Cardiac fibroblast (primary cell): Measurements from ENCODE around the gene EVC.

Experiments used
- DNase-seq, 2 donors: peaks; one replicate each; pipeline versions ENCODE4 v3.0.0 to v3.0.0-alpha.2; 2010; ENCODE audit warnings: low read depth in 2 of 2
- H3K4me3 ChIP-seq, 2 donors: replicated peaks in 1 of 2; 1 replicate in 1 of 2; 2 replicates in 1 of 2; pipeline ENCODE4 v1.5.1; 2011; ENCODE audit warnings: low read depth in 2 of 2, low read length in 2 of 2, mild to moderate bottlenecking in 2 of 2, moderate library complexity in 1 of 2
- TF ChIP-seq, protein P1 (sequence below): IDR thresholded peaks from one replicate; pipeline ENCODE4 v1.5.1; 2011; ENCODE audit warnings: low read depth, mild to moderate bottlenecking, low read length, inconsistent platforms

EVC gene

DNA sequence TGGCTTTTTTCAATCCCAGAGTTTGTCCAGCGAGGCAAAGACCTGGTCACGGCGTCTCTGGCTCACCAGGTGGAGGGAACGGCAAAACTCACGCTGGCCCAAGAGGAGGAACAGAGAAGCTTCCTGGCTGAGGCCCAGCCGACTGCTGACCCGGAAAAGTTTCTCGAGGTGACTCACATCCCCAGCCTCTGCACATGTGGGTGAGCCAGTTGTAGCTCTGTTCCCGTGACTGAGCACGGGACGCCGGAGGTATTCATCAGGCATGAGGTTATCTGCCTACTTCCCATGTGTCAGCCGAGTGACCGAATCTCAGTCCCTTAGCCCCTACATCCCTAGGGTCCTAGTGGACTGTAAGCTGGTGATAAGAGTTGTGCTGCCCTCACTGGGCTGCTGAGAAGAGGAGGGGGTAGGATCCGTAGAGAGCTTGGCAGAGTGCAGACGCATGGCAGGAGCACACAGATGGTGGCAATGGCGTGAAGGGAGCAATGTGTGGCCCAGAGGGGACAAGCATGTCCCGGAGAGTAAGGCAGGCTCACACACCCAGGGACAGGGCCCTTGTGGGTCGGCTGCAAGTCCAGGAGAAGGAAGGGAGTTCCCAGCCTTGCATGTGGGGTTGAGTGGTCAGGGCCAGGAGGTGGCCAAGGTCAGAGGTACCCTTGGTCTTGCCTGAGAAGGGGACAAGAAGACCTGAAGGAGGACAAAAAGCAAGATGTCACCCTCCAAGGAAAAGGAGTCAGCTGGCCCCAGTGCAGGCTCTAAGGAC, 42.9 kb downstream of the EVC start:
- no peak overlapping the region for H3K4me3 ChIP-seq
- TF ChIP-seq, protein P1, sequence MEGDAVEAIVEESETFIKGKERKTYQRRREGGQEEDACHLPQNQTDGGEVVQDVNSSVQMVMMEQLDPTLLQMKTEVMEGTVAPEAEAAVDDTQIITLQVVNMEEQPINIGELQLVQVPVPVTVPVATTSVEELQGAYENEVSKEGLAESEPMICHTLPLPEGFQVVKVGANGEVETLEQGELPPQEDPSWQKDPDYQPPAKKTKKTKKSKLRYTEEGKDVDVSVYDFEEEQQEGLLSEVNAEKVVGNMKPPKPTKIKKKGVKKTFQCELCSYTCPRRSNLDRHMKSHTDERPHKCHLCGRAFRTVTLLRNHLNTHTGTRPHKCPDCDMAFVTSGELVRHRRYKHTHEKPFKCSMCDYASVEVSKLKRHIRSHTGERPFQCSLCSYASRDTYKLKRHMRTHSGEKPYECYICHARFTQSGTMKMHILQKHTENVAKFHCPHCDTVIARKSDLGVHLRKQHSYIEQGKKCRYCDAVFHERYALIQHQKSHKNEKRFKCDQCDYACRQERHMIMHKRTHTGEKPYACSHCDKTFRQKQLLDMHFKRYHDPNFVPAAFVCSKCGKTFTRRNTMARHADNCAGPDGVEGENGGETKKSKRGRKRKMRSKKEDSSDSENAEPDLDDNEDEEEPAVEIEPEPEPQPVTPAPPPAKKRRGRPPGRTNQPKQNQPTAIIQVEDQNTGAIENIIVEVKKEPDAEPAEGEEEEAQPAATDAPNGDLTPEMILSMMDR: no peak
- DNase-seq: peak; percentile 94 to 97

DNA sequence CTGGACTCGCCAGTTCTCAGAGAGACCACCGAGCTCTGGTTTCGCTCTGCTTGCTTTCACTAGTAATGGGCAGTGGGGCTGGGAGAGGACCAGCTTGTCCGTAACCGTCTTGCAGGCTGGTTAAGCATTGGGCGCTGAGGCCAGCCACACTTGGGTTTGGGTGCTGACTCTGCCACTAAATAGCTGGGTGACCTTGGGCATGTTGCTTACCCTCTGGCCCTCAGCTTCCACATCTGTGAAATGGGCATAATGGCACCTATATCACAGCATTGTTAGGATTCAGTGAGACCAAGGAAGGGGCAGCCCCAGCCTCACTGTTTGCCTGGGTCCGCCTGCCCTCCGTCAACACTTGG, 43.5 kb downstream of the EVC start:
- no peak overlapping the region for H3K4me3 ChIP-seq
- no peak for DNase-seq
- TF ChIP-seq, protein P1: no peak

DNA sequence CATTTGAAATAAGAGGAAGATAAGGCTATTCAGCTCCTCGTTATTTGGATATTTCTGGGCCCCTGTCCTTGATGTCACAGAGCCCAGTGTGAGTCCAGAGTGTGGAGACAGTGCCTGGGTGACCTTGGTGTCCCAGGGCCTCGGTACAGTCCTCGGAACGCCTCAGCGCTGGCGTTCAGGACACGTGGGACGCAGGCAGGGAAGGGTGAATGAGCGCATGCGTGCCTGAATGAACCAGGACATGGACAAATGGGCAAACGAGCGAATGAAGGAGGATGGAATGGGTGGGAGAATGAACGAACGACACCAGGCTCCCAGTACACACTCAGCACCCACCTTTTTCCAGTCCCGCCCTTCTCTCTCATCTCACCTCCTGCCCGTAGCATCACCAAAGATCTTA, 44.2 kb downstream of the EVC start:
- H3K4me3 ChIP-seq: no peak overlapping the region
- no peak for DNase-seq
- TF ChIP-seq, protein P1: no peak

DNA sequence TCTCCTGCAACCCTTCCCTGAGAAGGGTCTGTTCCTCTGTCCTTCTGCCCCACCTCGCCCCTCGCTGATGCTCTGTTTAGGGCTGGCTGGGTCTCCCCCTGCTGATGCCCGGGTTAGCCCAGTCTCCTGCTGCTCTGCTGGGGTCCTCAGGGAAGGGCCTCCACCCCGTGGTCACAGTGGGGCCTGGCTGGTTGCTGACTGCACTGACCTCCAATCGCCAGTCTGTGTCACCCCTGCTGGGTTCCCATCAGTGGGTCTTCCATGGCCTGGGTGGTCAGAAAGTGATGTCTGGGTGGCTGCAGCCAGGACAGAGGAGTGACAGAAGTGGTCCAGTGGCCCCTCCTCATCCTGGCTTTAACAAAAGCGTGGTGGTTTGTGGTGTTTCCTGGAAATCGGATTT, 44.7 kb downstream of the EVC start:
- H3K4me3 ChIP-seq: no peak overlapping the region
- TF ChIP-seq, protein P1: no peak
- no peak for DNase-seq

DNA sequence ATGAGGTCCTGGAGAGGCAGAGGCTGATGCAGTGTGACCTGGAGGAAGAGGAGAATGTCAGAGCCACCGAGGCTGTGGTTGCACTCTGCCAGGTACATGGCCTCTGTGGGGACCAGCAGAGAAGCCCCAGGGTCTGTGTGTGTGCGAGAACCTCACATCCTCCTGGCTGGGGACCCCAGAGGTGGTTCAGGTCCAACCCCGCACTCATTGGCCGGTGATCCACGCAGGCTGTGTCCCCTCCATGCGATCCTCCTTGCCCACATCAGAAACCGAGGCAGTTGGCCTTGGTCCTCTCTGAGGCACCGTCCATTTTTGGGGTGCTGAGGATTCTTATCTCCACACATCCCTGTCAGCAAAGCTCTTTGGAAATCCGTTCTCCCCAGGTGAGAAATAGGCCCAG, 45.3 kb downstream of the EVC start:
- no peak overlapping the region for H3K4me3 ChIP-seq
- no peak for DNase-seq
- TF ChIP-seq, protein P1: no peak

DNA sequence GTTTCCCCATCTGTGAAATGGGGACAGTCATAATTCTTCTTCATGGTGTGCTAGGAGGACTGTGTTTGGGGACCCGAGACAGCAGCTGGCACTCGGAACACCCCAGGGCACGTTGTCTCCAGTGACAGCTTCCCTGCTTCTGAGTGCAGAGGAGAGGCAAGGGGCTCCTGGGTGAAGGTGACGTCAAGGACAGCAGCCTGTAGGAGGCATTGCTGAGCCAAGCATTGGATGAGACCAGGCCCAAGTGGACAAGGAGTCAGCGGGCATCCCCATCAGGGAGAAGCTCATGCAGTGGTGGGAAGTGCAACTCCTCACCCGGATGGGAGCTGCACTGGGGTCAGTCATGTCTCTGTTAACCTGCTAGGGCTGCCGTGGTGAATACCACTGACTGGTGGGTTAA, 46.1 kb downstream of the EVC start:
- H3K4me3 ChIP-seq: no peak overlapping the region
- DNase-seq: no peak
- TF ChIP-seq, protein P1: no peak

DNA sequence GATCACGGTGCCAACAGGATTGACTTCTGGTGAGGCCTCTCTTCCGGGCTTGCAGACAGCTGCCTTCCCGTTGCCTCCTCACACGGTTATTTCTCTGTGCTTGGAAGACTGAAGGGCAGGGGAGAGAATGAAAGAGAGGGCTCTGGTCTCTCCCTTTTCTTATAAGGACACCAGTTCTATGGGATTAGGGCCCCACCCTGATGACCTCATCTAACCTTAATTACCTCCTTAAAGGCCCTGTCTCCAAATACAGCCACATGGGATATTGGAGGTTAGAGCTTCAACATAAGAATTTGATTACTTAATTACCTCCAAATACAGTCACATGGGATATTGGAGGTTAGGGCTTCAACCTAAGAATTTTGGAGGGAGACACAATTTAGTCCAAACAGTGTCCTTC, 46.5 kb downstream of the EVC start:
- TF ChIP-seq, protein P1: no peak
- no peak overlapping the region for H3K4me3 ChIP-seq
- peak in 1 of 2 donors; percentile 31 for DNase-seq
